A673 (cell line): ENCODE results near the gene SAP25. TPM values are rescaled to one million over a fixed set of nuclear protein-coding genes. Genes with fewer than 3 reads are reported as not detected.

ENCODE experiments used
- BruUV-seq: library from RNA; stranded (reverse); fragments of 400-500 nt; replicated peaks from 2 replicates; lab custom pipeline; 2021; lab: Mats Ljungman, UMichigan
- CTCF ChIA-PET: fragments of 300-600 bp; sonication (Branson Sonifier 250); formaldehyde crosslinking; loops from one replicate; lab custom pipeline; 2022; ENCODE audit warnings: antibody characterized with exemption; lab: Charles Lee
- POLR2A ChIA-PET: fragments of 300-600 bp; sonication (Branson Sonifier 250); formaldehyde crosslinking; loops from one replicate; lab custom pipeline; 2022; ENCODE audit warnings: antibody characterized with exemption; ENCODE audit not compliant: low non-redundant PET; lab: Charles Lee
- DNase-seq: peaks from one replicate; pipeline ENCODE4 v3.0.0-alpha.2; 2015; ENCODE audit warnings: low spot score
- H3K27ac ChIP-seq: fragments of 200-600 bp; sonication (generic); 2 replicates; pipeline ENCODE4 v1.5.1; 2016; ENCODE audit warnings: mixed run types, low read depth, mild to moderate bottlenecking, mixed read lengths, antibody characterized with exemption, low read length; ENCODE audit not compliant: poor library complexity, severe bottlenecking
- H3K27me3 ChIP-seq: fragments of 200-600 bp; sonication (generic); replicated peaks from 2 replicates; pipeline ENCODE4 v1.6.1; 2017; ENCODE audit warnings: mixed run types, low read depth, mild to moderate bottlenecking, mixed read lengths, antibody characterized with exemption, low read length; ENCODE audit not compliant: insufficient read depth, poor library complexity
- H3K36me3 ChIP-seq: fragments of 200-600 bp; sonication (generic); 2 replicates; pipeline ENCODE4 v1.6.1; 2016; ENCODE audit warnings: mixed run types, mild to moderate bottlenecking, mixed read lengths, antibody characterized with exemption, low read length; ENCODE audit not compliant: insufficient read depth, poor library complexity, severe bottlenecking
- H3K4me1 ChIP-seq: fragments of 200-600 bp; sonication (generic); 2 replicates; pipeline ENCODE4 v1.6.1; 2017; ENCODE audit warnings: mixed run types, mild to moderate bottlenecking, mixed read lengths, antibody characterized with exemption, low read length; ENCODE audit not compliant: insufficient read depth, poor library complexity, severe bottlenecking
- H3K4me3 ChIP-seq: fragments of 200-600 bp; sonication (generic); 2 replicates; pipeline ENCODE4 v1.5.1; 2016; ENCODE audit warnings: low read depth, mixed run types, mild to moderate bottlenecking, mixed read lengths, low read length; ENCODE audit not compliant: poor library complexity, severe bottlenecking
- H3K9me3 ChIP-seq: fragments of 200-600 bp; sonication (generic); 2 replicates; pipeline ENCODE4 v1.6.1; 2016; ENCODE audit warnings: mixed run types, low read depth, mild to moderate bottlenecking, mixed read lengths, antibody characterized with exemption, low read length; ENCODE audit not compliant: poor library complexity, severe bottlenecking
- EZH2 ChIP-seq: fragments of 200-600 bp; sonication (generic); IDR thresholded peaks from 2 replicates; pipeline ENCODE4 v1.6.1; 2017; ENCODE audit warnings: borderline replicate concordance, low read depth, mild to moderate bottlenecking, mixed read lengths, antibody characterized with exemption, low read length; ENCODE audit not compliant: poor library complexity, severe bottlenecking
- intact Hi-C: fragments of 100-400 bp; cut with micrococcal nuclease; formaldehyde crosslinking; loops from one replicate; pipeline ENCODE4 v1.10.0; 2022; ENCODE audit not compliant: unreplicated experiment
- total RNA-seq: library from RNA; stranded (reverse); gene quantifications from 2 replicates; pipeline ENCODE4 v1.2.3, GENCODE V29; 2021
- TF ChIP-seq, protein P1 (sequence below): fragments of 300-800, 200-600 bp; sonication (generic); conservative IDR thresholded peaks from 2 replicates; pipeline ENCODE4 v1.5.1; 2017; ENCODE audit warnings: low read depth, mild to moderate bottlenecking, antibody characterized with exemption, low read length, moderate library complexity, mixed read lengths

The SAP25 gene
- total RNA-seq, 1 experiment from 2014 or later, result 1.7 TPM

DNA sequence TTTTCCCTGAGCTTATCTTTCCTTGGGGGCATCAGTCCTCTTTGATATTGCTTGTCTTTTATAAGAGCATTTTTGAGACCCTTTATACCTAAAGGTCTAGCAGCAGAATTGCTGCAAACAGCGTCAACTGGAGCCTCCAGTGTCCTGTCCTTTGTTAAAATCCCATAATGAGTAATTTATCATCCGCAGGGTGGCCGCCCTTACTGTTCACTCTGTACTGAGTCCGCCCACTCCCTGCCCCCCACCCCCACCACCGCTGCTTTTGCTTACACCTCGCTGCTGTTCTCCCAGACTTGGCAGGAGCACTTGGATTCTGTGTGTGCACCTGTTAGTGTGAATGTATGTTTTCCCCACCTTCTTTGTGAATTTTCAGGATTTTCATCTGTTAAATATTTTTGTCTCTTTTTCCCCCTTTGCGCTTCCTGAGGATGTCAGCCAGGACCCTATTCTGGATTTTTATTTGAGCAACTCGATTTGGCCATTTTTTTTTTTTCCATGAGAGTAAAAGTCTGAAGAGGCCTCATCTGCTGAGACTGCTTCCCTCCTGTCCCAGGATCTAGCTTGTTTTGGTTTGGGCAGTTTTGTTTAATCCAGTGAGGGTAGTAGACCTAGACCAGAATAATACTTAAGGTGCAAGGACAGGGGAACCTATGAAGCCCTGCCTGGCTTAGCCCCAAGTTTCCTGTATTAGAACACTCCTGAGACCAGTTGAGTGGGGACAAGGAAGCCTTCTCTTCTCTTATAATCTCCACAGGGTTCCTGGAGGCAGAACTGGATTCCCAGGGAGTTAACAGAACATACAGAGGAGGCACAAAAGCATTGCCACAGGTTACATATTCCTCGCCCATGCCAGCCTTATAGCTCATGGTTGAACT, 26.5 kb downstream of the SAP25 start:
- peaks cover 5% of the 10 kb centered on the region for H3K36me3 ChIP-seq
- peak overlapping the region; percentile 70 for H3K27ac ChIP-seq
- no peaks in the 10 kb centered on the region for H3K27me3 ChIP-seq
- ChIA-PET POLR2A (interaction anchor here (0.6 kb wide), 1 partner anchor 215 kb away, joined by 7 read pairs; no protein-coding TSS in a partner anchor), CTCF (no interaction called here)
- no peaks in the 10 kb centered on the region for H3K9me3 ChIP-seq
- intact Hi-C loops, result no loop called here
- peaks cover 28% of the 10 kb centered on the region for H3K4me1 ChIP-seq
- DNase-seq, result no peak
- no TSS peak for BruUV-seq
- no peak overlapping the region for H3K4me3 ChIP-seq
- no peak for TF ChIP-seq EZH2
- TF ChIP-seq, protein P1, sequence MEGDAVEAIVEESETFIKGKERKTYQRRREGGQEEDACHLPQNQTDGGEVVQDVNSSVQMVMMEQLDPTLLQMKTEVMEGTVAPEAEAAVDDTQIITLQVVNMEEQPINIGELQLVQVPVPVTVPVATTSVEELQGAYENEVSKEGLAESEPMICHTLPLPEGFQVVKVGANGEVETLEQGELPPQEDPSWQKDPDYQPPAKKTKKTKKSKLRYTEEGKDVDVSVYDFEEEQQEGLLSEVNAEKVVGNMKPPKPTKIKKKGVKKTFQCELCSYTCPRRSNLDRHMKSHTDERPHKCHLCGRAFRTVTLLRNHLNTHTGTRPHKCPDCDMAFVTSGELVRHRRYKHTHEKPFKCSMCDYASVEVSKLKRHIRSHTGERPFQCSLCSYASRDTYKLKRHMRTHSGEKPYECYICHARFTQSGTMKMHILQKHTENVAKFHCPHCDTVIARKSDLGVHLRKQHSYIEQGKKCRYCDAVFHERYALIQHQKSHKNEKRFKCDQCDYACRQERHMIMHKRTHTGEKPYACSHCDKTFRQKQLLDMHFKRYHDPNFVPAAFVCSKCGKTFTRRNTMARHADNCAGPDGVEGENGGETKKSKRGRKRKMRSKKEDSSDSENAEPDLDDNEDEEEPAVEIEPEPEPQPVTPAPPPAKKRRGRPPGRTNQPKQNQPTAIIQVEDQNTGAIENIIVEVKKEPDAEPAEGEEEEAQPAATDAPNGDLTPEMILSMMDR, result no peak

GRCh38 chr7:100546129-100546925, 27.4 kb downstream of the SAP25 start:
- ChIA-PET POLR2A (no interaction called here), CTCF (interaction anchor here (0.6 kb wide), 1 partner anchor 86 kb away, joined by 3 read pairs; no protein-coding TSS in a partner anchor)
- Histone ChIP-seq H3K4me3 (no peak overlapping the region), H3K27ac (peak overlapping the region; percentile 70), H3K36me3 (peaks cover 5% of the 10 kb centered on the region), H3K27me3 (no peaks in the 10 kb centered on the region), H3K9me3 (no peaks in the 10 kb centered on the region), H3K4me1 (peaks cover 28% of the 10 kb centered on the region)
- intact Hi-C loops, result no loop called here
- no peak for DNase-seq
- BruUV-seq, result no TSS peak
- TF ChIP-seq, protein P1, result no peak
- no peak for TF ChIP-seq EZH2

- Histone ChIP-seq H3K36me3 (peaks cover 4% of the 10 kb centered on the region), H3K27me3 (no peaks in the 10 kb centered on the region), H3K9me3 (no peaks in the 10 kb centered on the region), H3K27ac (peak overlapping the region; percentile 40), H3K4me1 (peaks cover 28% of the 10 kb centered on the region), H3K4me3 (no peak overlapping the region)
- peak; percentile 50 for DNase-seq
- POLR2A ChIA-PET, result no interaction called here
- no TSS peak for BruUV-seq
- intact Hi-C loops, result no loop called here
- CTCF ChIA-PET, result interaction anchor here (0.6 kb wide), 1 partner anchor 87 kb away, joined by 3 read pairs; no protein-coding TSS in a partner anchor
- TF ChIP-seq, protein P1, result no peak
- no peak for TF ChIP-seq EZH2
Measured at GRCh38 chr7:100545360-100546128, 28.2 kb downstream of the SAP25 start.
